T47D (cell line): Measurements from ENCODE around the gene OPN4.

Experiments used
- DNase-seq, 2 experiments: peaks; one replicate each; pipeline versions ENCODE4 v3.0.0 to v3.0.0-alpha.2; 2011 to 2012; ENCODE audit warnings: low read depth in 1 of 2, low spot score in 1 of 2
- JUND ChIP-seq: IDR thresholded peaks from 2 replicates; pipeline ENCODE4 v1.6.1; 2012; ENCODE audit warnings: low read depth
- in situ Hi-C: cut with HindIII; loops from 2 replicates; pipeline ENCODE4 v1.10.0; 2016; ENCODE audit warnings: low sequenced_read_pairs, low pct_unique_long_range_greater_than_20kb

OPN4 gene

GRCh38 chr10:86706401-86706841 lies 52.1 kb downstream of the OPN4 start:
- no peak for DNase-seq
- no peak for TF ChIP-seq JUND
- in situ Hi-C loops: no loop called here

DNA sequence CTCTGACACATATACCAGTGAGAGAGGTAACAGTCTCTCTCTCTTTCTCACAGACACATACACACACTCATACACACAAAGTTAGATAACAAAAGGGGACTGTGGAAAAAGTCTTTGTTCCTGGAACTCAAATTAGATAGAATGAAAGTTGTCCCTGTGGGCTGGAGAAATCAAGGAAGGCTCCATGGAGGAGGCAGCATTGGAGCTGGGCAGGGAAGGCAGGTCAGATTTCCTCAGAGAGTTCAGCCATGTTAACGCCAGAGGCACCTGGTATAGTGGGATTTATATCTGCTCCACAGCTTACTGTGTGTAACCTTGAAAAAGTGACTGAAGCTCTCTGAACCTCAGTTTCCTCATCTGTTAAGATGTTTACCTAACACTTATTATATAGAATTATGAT lies 52.6 kb downstream of the OPN4 start:
- no peak for DNase-seq

GRCh38 chr10:86707505-86707904 lies 53.2 kb downstream of the OPN4 start:
- DNase-seq: no peak
- no peak for TF ChIP-seq JUND
- in situ Hi-C loops: no loop called here

More for the DNA sequence above, 52.6 kb downstream of the OPN4 start:
- TF ChIP-seq JUND: no peak
- in situ Hi-C loops: no loop called here

DNA sequence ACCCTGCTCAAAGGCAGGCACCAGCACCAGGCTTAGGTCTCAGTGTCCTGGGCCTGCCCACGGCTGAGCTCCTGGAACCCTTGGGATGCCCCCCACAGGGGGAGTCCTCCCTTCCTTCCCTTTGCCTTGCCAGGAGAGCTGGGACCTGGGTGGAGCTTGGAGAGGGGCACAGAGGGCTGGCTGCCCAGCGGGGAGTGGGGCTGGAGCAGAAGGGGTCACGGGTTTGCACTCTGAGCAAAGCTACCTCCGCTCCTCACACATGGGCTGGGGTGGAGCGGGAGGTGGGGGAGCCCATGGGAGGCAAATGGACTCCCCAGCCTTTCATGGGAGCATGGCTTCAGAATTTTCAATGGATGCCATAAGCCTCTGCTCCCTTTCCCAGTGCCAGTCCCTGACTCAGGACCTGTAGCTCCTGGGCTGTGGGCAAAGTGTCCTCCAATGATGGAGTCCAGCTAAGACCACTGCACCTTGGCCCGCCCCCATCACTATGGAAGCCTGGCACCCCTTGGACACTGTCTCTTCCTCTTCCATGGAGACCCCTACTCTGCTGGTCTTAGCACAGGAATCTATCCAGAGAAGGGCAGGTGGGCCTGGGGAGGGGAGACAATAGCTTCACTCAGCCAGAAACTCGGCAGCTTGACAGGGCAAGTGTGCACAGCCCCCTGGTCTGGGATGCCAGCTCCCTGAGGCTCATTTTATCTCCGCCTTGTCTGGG lies 53.9 kb downstream of the OPN4 start:
- in situ Hi-C loops: no loop called here
- TF ChIP-seq JUND: no peak
- DNase-seq: no peak

DNA sequence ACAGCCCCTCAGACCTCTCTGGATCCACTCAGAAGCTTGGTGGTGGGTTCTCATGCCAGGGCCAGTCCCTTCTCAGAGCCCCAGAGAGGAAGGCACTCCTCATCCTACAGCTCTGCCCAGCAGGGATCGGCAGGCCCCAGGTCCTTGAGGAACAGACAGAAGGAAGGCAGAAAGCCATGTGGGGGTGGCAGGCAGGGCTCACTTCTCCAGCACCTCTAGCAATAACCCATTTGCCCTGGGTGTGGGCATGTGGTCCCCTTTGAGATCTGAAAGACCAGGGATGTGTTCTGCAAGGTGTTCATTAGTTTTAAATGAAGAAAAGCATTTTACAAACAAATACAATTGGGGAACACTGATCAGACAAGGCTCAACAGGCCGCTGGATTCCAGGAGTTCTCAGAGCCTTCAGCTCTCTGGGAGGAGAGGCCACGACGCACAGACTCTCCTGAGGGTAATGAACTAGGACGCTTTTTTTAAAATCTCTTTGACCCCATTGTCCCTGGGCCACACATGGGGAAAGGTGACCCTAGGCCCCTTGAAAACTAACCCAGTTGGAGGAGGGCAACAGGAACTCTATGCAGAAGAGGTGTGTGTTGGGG lies 54.5 kb downstream of the OPN4 start:
- no peak for TF ChIP-seq JUND
- in situ Hi-C loops: no loop called here
- DNase-seq: no peak

DNA sequence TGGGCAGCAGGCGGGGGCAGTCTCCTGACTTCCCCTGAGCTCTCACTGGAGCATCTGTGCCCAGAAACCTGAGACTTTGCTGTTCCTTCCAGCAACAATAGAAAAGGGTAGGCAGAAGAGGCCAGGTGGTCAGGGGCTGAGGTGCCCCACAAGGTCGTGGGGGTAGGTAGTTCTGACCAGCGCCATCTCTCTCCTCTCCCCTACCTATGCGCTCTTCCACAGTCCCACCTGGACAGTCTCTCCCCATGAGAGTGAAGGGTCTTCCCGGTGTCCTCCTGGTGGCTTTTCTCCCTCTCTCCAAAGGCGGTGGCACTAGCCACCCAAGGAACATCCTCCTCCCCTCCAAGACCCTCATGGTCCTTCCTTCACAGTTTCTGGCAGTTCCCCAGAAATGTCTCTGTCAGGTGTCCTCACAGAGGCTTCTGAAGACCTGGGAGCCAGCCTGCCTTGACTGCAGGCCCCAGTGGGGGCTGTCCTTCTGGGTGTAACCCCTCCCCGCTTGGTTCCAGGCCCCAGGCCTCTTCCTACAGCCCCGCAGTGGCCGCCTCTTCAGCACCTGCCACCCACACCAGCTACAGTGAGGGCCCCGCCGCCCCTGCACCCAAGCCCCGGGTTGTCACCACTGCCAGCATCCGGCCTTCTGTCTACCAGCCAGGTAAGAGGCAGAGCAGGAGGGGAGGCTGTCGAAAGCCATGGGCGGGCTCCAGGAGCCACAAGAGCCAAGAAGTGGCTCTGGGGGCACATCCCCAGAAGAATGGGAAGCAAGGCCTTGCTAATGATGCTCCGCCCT lies 55.2 kb downstream of the OPN4 start:
- in situ Hi-C loops: no loop called here
- no peak for TF ChIP-seq JUND
- DNase-seq: no peak

GRCh38 chr10:86710987-86711512 lies 56.7 kb downstream of the OPN4 start:
- DNase-seq: peak; percentile 94 to 95
- in situ Hi-C loops: no loop called here
- TF ChIP-seq JUND: no peak

- no peak for TF ChIP-seq JUND
- DNase-seq: peak; percentile 43 to 79
- in situ Hi-C loops: no loop called here
Observed at GRCh38 chr10:86711513-86712316, 57.4 kb downstream of the OPN4 start.

DNA sequence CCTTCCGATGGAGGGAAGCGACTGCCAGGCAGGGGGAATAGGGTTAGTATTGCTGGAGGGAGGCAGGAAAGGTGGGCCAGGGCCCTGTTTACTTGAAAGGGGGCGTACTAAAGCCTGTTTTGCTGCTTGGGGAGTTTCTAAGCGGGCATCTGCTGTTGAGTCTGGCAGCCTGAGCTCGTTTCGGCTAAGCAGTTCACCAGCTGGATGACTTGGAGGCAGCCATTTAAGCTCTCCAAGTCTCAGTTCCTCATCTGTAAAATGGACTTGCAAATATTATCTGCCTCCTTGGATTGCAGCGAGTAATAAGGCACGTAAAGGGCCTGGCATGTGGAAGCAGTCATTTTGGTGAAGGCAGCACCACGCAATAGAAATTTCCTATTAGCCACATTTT lies 58.0 kb downstream of the OPN4 start:
- no peak for TF ChIP-seq JUND
- no peak for DNase-seq
- in situ Hi-C loops: no loop called here

DNA sequence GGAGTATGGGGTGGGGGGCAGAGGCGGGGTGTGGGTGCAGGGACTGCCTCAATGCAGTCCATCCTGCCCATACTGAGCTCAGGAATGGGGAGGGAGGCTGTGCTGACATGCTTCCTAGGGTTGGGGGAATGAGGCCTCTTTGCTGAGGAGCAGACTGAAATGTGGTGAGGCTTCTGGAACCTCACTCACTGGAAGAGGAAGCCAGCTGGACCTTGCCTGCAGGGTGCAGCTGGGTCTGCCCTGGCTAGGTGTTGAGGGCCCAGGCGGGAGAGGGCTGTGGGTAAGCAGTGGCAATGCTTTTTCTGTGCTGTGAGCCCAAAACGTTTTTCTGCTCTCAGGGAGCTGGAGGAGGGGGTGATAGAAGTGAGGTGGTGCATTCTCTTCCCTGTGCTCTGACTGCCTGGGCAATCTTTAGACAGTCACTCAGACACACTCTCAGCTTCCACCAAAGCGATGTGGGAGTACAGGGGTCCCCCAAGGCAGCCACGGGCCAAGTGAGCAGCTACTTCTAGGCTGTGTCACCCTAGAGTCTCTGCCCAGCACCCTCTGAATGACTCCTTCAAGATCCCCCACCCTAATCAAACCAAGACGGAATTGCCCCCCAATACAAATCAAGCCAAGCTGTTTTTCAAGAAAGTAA lies 60.9 kb downstream of the OPN4 start:
- TF ChIP-seq JUND: no peak
- in situ Hi-C loops: no loop called here
- DNase-seq: no peak

DNA sequence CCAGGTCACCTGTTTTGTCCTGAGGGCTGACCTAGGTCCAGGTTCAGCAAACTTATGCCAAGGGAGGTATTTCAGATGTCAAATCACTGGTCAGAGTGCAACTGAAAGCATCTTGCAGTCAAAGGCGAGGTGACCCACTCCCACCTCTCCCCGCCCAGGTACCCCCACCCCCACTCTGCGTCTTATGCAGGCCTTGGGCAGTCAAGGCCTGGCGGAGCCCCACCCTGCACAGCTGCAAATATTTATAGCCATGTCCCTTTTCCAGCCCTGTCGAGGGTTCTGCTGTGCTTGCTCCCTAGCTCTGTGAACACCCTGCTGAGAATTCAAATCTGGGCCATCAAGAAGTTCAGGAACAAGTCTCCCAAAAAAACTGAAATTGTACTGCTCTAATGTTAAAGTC lies 61.5 kb downstream of the OPN4 start:
- peak in 1 of 2 experiments; percentile 47 for DNase-seq
- no peak for TF ChIP-seq JUND
- in situ Hi-C loops: no loop called here
